Erythroblast (primary cell): Measurements from ENCODE around the gene TMEM129.
"Not testable (repeated sequence)": the region's sequence is repeated elsewhere in the genome, so short reads cannot be mapped to it uniquely, and the experiment has no call there.

Source experiments
- GATA1 ChIP-seq: IDR thresholded peaks from 2 replicates; pipeline ENCODE4 v1.6.1; 2011; ENCODE audit warnings: low read depth, mild to moderate bottlenecking, control low read depth, low read length, moderate library complexity
- POLR2A ChIP-seq: IDR thresholded peaks from 2 replicates; pipeline ENCODE4 v1.6.1; 2011; ENCODE audit warnings: mild to moderate bottlenecking, low read length

GRCh38 chr4:1671011-1671410, 50.1 kb downstream of the TMEM129 start:
- not testable (repeated sequence) for TF ChIP-seq POLR2A, GATA1
